Fibroblast of upper back skin (primary cell): Measurements from ENCODE around the gene SLC9B2.
A peak's percentile ranks its signal among the peaks of the same experiment; 100 is the strongest.

Experiments
- DNase-seq: peaks from one replicate; pipeline ENCODE4 v3.0.0-alpha.2; 2013

Gene SLC9B2, protein sequence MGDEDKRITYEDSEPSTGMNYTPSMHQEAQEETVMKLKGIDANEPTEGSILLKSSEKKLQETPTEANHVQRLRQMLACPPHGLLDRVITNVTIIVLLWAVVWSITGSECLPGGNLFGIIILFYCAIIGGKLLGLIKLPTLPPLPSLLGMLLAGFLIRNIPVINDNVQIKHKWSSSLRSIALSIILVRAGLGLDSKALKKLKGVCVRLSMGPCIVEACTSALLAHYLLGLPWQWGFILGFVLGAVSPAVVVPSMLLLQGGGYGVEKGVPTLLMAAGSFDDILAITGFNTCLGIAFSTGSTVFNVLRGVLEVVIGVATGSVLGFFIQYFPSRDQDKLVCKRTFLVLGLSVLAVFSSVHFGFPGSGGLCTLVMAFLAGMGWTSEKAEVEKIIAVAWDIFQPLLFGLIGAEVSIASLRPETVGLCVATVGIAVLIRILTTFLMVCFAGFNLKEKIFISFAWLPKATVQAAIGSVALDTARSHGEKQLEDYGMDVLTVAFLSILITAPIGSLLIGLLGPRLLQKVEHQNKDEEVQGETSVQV

DNA sequence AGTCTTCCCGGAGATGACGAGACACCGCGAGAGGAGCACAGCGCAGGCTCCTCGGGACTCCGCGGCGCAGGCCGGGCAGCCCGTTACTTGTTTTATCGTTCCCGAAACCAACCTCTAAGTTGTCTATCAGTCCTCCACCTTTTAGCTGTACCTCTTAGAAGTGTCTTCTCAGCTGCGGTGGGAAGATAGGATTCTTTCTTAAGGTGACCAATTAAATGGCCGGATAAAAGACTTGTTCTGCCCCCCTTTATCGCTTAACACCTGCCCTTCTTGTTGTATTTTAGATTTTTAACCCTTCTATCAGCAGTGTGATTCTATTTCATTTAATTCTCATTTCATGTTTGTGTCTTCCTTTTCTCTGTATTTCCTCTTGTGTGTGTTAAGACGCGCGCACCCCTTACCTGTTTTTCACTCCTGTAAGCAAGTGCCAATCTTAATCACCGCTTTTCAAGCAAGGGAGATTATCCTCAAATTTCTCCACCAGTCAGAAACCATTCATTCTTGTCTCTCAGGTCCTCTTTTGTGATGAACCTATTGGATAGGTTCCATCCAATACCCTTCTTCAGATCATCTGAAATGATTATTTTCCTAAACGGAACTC is at the start of gene SLC9B2:
Gene SLC9B2 (minus strand): TSS at position 15 of the 601 bp plus-strand sequence. CDS start 9,211 bp downstream, outside the sequence.
- DNase-seq = no peak

GRCh38 chr4:103126126-103126525 is 49.6 kb upstream of the SLC9B2 start:
- no peak for DNase-seq

- DNase-seq = no peak
These were observed 46.6 kb upstream of the SLC9B2 start for GRCh38 chr4:103123114-103123513.

- peak; percentile 44 for DNase-seq
These were observed 41.6 kb upstream of the SLC9B2 start for GRCh38 chr4:103118166-103118565.

DNA sequence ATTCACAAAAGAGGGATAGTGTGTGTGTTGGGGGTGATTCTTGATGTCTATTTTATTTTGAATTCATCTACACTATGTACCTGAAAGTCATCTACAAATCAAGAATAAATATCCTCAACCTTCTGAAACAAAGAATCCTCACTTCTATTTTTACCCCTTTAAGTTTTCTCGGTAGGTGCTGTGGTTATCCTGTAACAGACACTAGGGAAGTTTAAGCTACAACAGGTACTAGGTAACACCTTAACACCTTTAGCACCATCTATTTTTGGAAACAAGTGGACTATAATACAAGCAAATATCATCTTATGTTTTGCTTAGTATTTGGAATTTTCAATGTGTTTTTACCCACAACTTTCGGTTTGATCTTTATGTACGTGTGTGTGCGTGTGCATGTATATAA is 35.0 kb upstream of the SLC9B2 start:
- no peak for DNase-seq

DNA sequence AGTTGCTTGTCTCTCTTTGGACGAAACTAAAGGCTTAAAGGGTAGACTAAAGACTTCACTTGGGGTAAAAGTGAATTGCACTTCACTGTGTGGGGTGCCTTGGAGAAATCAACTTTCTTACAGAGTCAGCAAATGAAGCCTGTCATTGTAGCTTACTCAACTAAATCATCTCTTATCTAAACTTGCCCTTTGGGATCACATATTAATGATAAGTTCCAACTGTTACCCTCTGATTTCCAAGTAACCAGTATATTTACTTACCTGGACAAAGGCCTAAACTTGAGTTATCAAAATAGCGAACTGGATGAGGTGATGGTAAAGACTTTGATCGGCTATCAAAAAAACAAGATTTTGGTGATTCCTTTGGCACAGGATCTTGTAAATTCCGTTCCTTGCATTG is 32.0 kb upstream of the SLC9B2 start:
- no peak for DNase-seq

GRCh38 chr4:103105558-103106356 is 29.2 kb upstream of the SLC9B2 start:
- DNase-seq = no peak

- DNase-seq = no peak
These were observed 28.3 kb upstream of the SLC9B2 start for GRCh38 chr4:103104886-103105285.

DNA sequence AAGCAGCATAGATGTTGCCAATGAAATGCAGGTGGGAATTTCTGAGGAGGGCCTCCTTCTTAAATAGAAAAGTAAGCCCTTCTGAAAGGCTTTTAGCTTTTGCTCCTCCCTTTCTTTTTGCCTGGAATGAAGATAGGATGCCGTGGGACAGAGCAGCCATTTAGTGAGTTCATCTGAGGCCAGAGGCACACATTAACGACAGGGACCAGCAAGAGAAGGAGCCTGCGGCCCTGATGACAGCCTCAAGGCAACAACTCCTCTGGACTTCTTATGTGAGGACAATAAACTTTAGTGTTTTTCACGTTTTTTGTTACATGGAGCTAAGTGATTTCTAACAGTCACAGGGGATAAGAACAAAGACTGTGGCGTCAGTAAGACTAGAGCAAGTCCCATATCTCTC is 24.1 kb upstream of the SLC9B2 start:
- no peak for DNase-seq

- peak; percentile 95 for DNase-seq
These were observed 23.3 kb upstream of the SLC9B2 start, which contains the start of gene BDH2 for GRCh38 chr4:103099691-103100392. Gene BDH2 (minus strand): TSS chr4:103099834. CDS start chr4:103096254, 3,580 bp downstream.

- DNase-seq = no peak
These were observed 22.3 kb upstream of the SLC9B2 start for GRCh38 chr4:103098756-103099440.

DNA sequence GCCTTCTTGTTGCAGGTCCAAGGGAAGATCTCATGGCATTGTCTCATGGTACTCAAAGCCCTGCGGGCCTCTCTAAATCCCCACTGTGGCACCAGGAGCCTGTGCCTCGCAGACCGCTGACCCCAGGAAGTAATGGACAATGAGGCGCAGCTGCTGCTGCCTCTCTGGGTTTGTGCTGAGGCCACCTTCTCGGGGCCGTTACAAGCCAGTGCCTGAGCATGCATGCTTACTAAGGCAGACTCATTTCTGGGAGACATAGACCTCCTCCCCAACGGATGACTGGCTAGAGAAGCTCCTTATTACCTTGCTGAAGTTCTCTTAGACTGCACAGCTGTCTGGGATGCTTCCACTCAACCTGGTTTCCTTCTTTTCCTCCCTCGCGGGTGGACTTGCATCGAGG is 21.8 kb upstream of the SLC9B2 start:
- no peak for DNase-seq

DNA sequence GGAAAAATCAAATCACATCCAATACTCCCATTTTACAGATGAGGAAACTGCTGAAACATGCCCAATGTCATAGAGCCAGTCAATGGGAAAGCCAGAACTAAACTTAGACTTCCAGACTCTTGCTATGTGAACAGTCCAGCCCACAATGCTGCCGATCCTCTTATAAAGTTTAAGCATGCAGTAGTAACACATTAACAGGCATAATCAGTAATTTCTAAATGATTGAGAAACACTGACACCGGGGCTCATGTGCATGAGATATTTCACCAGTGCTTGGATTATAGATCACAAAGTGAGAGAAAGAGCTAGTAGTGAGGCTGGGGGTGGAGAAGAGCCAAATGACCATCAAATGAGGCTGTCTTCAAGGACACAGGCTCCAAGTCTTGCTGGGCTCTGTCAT is 20.6 kb upstream of the SLC9B2 start:
- no peak for DNase-seq

GRCh38 chr4:103095080-103095479 is 18.5 kb upstream of the SLC9B2 start:
- no peak for DNase-seq

DNA sequence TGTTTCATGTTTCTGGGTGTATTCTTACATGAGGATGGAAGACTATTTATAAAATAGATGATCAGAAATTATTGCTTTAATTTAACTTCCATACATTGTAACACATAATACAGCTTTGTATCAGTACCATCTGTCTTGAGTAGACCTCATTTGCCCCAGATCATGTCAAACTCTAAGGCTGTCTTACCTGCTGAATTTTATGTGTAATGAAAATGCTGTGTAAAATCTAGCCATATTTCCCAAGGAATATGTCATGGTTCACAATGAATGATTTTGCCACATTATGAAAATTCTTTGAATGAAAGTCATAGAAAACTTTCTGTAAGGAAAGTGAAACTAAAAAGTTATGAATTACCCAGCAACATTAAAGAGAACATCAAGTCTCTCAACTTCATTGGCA is 15.7 kb upstream of the SLC9B2 start:
- DNase-seq = no peak

- DNase-seq = peak; percentile 69
These were observed 15.2 kb upstream of the SLC9B2 start for GRCh38 chr4:103091601-103092223.

DNA sequence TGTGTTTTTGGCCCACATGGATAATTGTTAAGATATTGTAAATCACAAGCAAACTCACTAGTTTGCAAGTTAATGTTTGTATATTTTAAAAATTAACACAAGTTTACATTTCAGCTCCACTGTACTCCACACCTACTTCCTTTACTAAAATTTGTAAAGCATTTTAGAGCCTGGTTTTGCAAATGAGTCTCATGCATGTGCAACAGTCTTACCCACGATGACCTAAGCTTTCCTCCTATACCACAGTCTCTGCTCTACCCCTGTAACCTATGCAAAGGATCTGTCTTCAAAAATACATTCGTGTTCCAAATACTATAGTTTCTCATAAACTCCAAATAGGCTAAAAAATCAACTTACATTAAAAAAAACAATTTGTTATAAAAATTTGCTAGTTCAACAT is 12.9 kb upstream of the SLC9B2 start:
- DNase-seq = no peak

DNA sequence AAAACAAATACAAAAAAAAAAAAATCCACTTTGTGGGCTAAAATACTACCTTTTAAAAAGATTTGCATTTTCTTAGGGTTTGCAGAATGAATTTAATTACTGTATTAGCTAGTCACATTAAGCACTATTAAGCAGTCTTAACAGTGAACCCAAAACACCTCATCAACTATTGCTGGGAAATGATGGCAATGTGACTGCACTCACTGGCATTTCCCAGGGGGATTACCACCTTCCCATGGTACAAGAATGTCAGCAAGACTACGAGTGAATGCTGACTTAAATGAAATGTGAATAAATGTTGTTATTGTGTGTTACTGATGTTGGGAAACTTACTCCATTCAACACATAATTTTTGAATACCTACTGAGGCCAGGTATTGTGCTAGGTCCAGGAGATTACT is 10.0 kb upstream of the SLC9B2 start:
- no peak for DNase-seq

DNA sequence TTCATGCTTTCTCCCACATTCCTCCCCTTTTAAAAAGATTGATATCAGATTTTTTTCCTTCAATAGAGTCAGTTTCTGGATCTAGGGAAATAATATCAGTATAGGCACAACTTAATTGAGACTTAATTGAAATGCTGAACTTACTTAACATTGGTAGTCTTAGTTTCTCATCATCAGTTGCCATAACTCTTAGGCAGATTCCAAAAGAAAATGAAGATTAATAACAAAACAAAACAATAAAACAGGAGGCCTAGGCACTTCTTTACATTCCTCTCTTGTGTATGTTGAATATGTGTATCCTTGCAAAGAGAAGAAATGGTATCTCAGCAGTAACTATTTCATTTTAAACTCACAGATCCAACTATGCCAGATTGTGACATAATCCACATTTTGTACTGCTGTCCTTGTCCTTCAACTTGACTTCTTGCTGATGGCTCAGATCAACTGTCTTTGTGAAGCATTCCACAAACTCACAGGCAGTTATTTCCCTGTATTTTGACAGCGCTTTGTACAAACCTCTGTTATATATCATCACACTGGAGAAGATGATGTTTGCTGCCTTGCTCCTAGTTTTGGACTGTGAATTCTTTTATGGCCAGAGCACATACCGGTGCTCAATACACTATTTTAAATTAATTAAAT is 9.1 kb upstream of the SLC9B2 start:
- DNase-seq = no peak

DNA sequence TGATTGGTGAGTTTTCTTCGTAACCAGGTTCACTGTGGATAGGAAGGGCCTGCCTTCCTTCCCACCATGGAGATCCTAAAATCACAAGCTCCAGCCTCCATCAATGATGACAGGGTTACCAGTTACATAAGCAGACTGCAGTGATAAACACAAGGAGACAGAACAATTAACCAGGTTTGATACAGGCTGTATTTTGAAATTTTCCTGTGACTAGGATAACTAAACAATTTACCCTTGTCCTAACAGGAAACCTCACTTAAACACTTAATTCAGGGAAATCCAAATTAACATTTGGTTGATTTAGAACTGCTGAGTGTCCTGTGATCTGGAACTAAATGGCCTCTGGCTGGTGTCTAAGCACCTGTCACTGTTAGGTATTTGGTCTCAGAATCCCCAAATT is 3.1 kb upstream of the SLC9B2 start:
- no peak for DNase-seq
